Mesenchymal stem cell (in vitro differentiated cells and primary cell): ENCODE data around the gene PLPP2.

Source experiments
- DNase-seq: peaks from one replicate; pipeline ENCODE4 v3.0.0-alpha.2; 2013
- H2AFZ ChIP-seq: one replicate; pipeline ENCODE4 v1.6.1; 2013; ENCODE audit warnings: low read depth, mild to moderate bottlenecking, control low read depth, inconsistent platforms, low read length, moderate library complexity
- H2AK5ac ChIP-seq: 2 replicates; pipeline ENCODE4 v1.6.1; 2013; ENCODE audit warnings: low read length, moderate library complexity, mild to moderate bottlenecking, inconsistent platforms; ENCODE audit not compliant: severe bottlenecking
- H2BK120ac ChIP-seq: one replicate; pipeline ENCODE4 v1.6.1; 2013; ENCODE audit warnings: low read depth, mild to moderate bottlenecking, inconsistent platforms, low read length, moderate library complexity
- H2BK12ac ChIP-seq, 2 experiments: one replicate each; pipeline ENCODE4 v1.6.1; 2013; ENCODE audit warnings: inconsistent platforms in 2 of 2, low read length in 2 of 2, mild to moderate bottlenecking in 2 of 2, moderate library complexity in 2 of 2, control low read depth in 1 of 2
- H2BK15ac ChIP-seq: one replicate; pipeline ENCODE4 v1.6.1; 2013; ENCODE audit warnings: mild to moderate bottlenecking, low read depth, inconsistent platforms; ENCODE audit not compliant: poor library complexity, severe bottlenecking
- H2BK5ac ChIP-seq: 2 replicates; pipeline ENCODE4 v1.6.1; 2013; ENCODE audit warnings: low read depth, mild to moderate bottlenecking, low read length, control low read depth, inconsistent platforms; ENCODE audit not compliant: poor library complexity, severe bottlenecking
- H3K14ac ChIP-seq, 2 experiments: one replicate each; pipeline ENCODE4 v1.6.1; 2013; ENCODE audit warnings: inconsistent platforms in 2 of 2, low read length in 2 of 2, control low read depth in 1 of 2, mild to moderate bottlenecking in 1 of 2, moderate library complexity in 1 of 2
- H3K18ac ChIP-seq, 2 experiments: one replicate each; pipeline ENCODE4 v1.6.1; 2013; ENCODE audit warnings: inconsistent platforms in 2 of 2, low read length in 2 of 2, control low read depth in 1 of 2, low read depth in 1 of 2, mild to moderate bottlenecking in 1 of 2
- H3K23ac ChIP-seq, 2 experiments: one replicate each; pipeline ENCODE4 v1.6.1; 2013; ENCODE audit warnings: inconsistent platforms in 2 of 2, low read length in 2 of 2, mild to moderate bottlenecking in 2 of 2, moderate library complexity in 2 of 2, control low read depth in 1 of 2
- H3K27ac ChIP-seq: 2 replicates; pipeline ENCODE4 v1.5.1; 2013; ENCODE audit warnings: mild to moderate bottlenecking, moderate library complexity, low read length, control low read depth, inconsistent platforms; ENCODE audit not compliant: poor library complexity, severe bottlenecking
- H3K27me3 ChIP-seq, 2 experiments: 2 replicates each; pipeline versions ENCODE4 v1.6.1 to v1.7.0; 2013; ENCODE audit warnings: low read length in 2 of 2, mild to moderate bottlenecking in 2 of 2, moderate library complexity in 2 of 2, control low read depth in 1 of 2, inconsistent platforms in 1 of 2; ENCODE audit not compliant: control insufficient read depth in 1 of 2, insufficient read depth in 1 of 2
- H3K36me3 ChIP-seq, 2 experiments: 2 replicates each; pipeline versions ENCODE4 v1.6.1 to v1.7.0; 2013; ENCODE audit warnings: low read length in 2 of 2, control low read depth in 1 of 2, inconsistent platforms in 1 of 2, low read depth in 1 of 2, mild to moderate bottlenecking in 1 of 2; ENCODE audit not compliant: insufficient read depth in 2 of 2, control insufficient read depth in 1 of 2
- H3K4ac ChIP-seq, 2 experiments: one replicate each; pipeline ENCODE4 v1.6.1; 2013; ENCODE audit warnings: inconsistent platforms in 2 of 2, low read length in 2 of 2, mild to moderate bottlenecking in 2 of 2, moderate library complexity in 2 of 2, control low read depth in 1 of 2, low read depth in 1 of 2
- H3K4me1 ChIP-seq: 2 replicates; pipeline ENCODE4 v1.6.1; 2013; ENCODE audit warnings: low read depth, low read length, control low read depth; ENCODE audit not compliant: control insufficient read depth, insufficient read depth
- H3K4me2 ChIP-seq: 2 replicates; pipeline ENCODE4 v1.6.1; 2013; ENCODE audit warnings: low read length, mild to moderate bottlenecking, inconsistent platforms; ENCODE audit not compliant: poor library complexity, severe bottlenecking
- H3K4me3 ChIP-seq, 2 experiments: 2 replicates each; pipeline versions ENCODE4 v1.5.1 to v1.7.0; 2013; ENCODE audit warnings: low read length in 2 of 2, mild to moderate bottlenecking in 2 of 2, control low read depth in 1 of 2, low read depth in 1 of 2; ENCODE audit not compliant: insufficient read depth in 1 of 2
- H3K79me1 ChIP-seq: replicated peaks from 2 replicates; pipeline ENCODE4 v1.6.1; 2013; ENCODE audit warnings: mild to moderate bottlenecking, control low read depth, low read length, inconsistent platforms; ENCODE audit not compliant: poor library complexity, severe bottlenecking
- H3K9ac ChIP-seq: 2 replicates; pipeline ENCODE4 v1.7.0; 2013; ENCODE audit warnings: mild to moderate bottlenecking, low read length, moderate library complexity
- H3K9me3 ChIP-seq: 2 replicates; pipeline ENCODE4 v1.7.0; 2013; ENCODE audit warnings: mild to moderate bottlenecking, low read length; ENCODE audit not compliant: control insufficient read depth
- H4K8ac ChIP-seq: one replicate; pipeline ENCODE4 v1.6.1; 2013; ENCODE audit warnings: inconsistent platforms, mild to moderate bottlenecking, low read length, moderate library complexity
- H4K91ac ChIP-seq: one replicate; pipeline ENCODE4 v1.6.1; 2013; ENCODE audit warnings: mild to moderate bottlenecking, low read length, inconsistent platforms
- WGBS: methylation state at CpG from one replicate; pipeline ENCODE4 v1.1.7; 2013; ENCODE audit warnings: mixed read lengths; 5-methylcytosine and 5-hydroxymethylcytosine counted together

Gene PLPP2

GRCh38 chr19:322616-323015 lies 31.4 kb upstream of the PLPP2 start:
- H3K14ac ChIP-seq = no peak overlapping the region
- peaks cover 9% of the 10 kb centered on the region for H3K9me3 ChIP-seq
- H4K8ac ChIP-seq = peak overlapping the region; percentile 15
- peaks cover 40% of the 10 kb centered on the region for H3K79me1 ChIP-seq
- no peak overlapping the region for H2BK15ac ChIP-seq
- H3K36me3 ChIP-seq = peaks cover 79 to 83% of the 10 kb centered on the region in 2 experiments
- no peak overlapping the region for H2AFZ ChIP-seq
- no peak overlapping the region for H3K27ac ChIP-seq
- WGBS = 97% methylated on average over 13 of the region's 13 CpGs
- H2BK5ac ChIP-seq = no peak overlapping the region
- H3K18ac ChIP-seq = no peak overlapping the region
- H3K9ac ChIP-seq = no peak overlapping the region
- no peak overlapping the region for H4K91ac ChIP-seq
- H2BK12ac ChIP-seq = no peak overlapping the region
- H3K27me3 ChIP-seq = no peaks in the 10 kb centered on the region
- no peak overlapping the region for H2AK5ac ChIP-seq
- no peaks in the 10 kb centered on the region for H3K4me1 ChIP-seq
- H3K4me3 ChIP-seq = no peak overlapping the region
- H3K4me2 ChIP-seq = no peak overlapping the region
- no peak overlapping the region for H2BK120ac ChIP-seq
- H3K4ac ChIP-seq = no peak overlapping the region
- H3K23ac ChIP-seq = no peak overlapping the region
- DNase-seq = no peak

GRCh38 chr19:318509-318774 lies 27.2 kb upstream of the PLPP2 start:
- H3K23ac ChIP-seq = no peak overlapping the region
- H4K91ac ChIP-seq = no peak overlapping the region
- no peak overlapping the region for H4K8ac ChIP-seq
- H3K27ac ChIP-seq = no peak overlapping the region
- H3K18ac ChIP-seq = no peak overlapping the region
- H3K27me3 ChIP-seq = no peaks in the 10 kb centered on the region
- WGBS = 99% methylated on average over 5 of the region's 5 CpGs
- peaks cover 41% of the 10 kb centered on the region for H3K79me1 ChIP-seq
- no peak overlapping the region for H2BK5ac ChIP-seq
- no peak overlapping the region for H2BK120ac ChIP-seq
- H2BK12ac ChIP-seq = no peak overlapping the region
- no peaks in the 10 kb centered on the region for H3K4me1 ChIP-seq
- H2AFZ ChIP-seq = no peak overlapping the region
- peaks cover 7% of the 10 kb centered on the region for H3K9me3 ChIP-seq
- no peak overlapping the region for H3K4me2 ChIP-seq
- DNase-seq = no peak
- no peak overlapping the region for H3K14ac ChIP-seq
- H3K36me3 ChIP-seq = peaks cover 67 to 74% of the 10 kb centered on the region in 2 experiments
- no peak overlapping the region for H3K4me3 ChIP-seq
- H3K9ac ChIP-seq = no peak overlapping the region
- no peak overlapping the region for H2BK15ac ChIP-seq
- no peak overlapping the region for H2AK5ac ChIP-seq
- H3K4ac ChIP-seq = no peak overlapping the region

- Histone ChIP-seq H2BK5ac (no peak overlapping the region), H4K8ac (no peak overlapping the region), H2BK120ac (no peak overlapping the region), H4K91ac (no peak overlapping the region), H3K9me3 (peaks cover 7% of the 10 kb centered on the region), H3K23ac (no peak overlapping the region), H2BK15ac (no peak overlapping the region), H2AFZ (no peak overlapping the region), H3K4me3 (no peak overlapping the region), H3K4me2 (no peak overlapping the region), H3K27ac (no peak overlapping the region), H2BK12ac (no peak overlapping the region), H3K36me3 (peaks cover 67 to 70% of the 10 kb centered on the region in 2 experiments), H3K4me1 (no peaks in the 10 kb centered on the region), H3K14ac (no peak overlapping the region), H3K27me3 (no peaks in the 10 kb centered on the region), H3K9ac (no peak overlapping the region), H3K18ac (no peak overlapping the region), H3K79me1 (peaks cover 45% of the 10 kb centered on the region), H3K4ac (no peak overlapping the region), H2AK5ac (no peak overlapping the region)
- 94% methylated on average over 5 of the region's 10 CpGs for WGBS
- no peak for DNase-seq
Observed at GRCh38 chr19:317710-318508, 26.7 kb upstream of the PLPP2 start.

- no peak overlapping the region for H2AFZ ChIP-seq
- H3K9me3 ChIP-seq = peaks cover 4% of the 10 kb centered on the region
- peaks cover 62 to 70% of the 10 kb centered on the region in 2 experiments for H3K36me3 ChIP-seq
- no peak overlapping the region for H4K8ac ChIP-seq
- H3K23ac ChIP-seq = no peak overlapping the region
- H2BK15ac ChIP-seq = no peak overlapping the region
- peaks cover 52% of the 10 kb centered on the region for H3K79me1 ChIP-seq
- no peak overlapping the region for H3K18ac ChIP-seq
- no peak overlapping the region for H2BK120ac ChIP-seq
- no peak overlapping the region for H2BK5ac ChIP-seq
- H3K14ac ChIP-seq = no peak overlapping the region
- H3K4me3 ChIP-seq = no peak overlapping the region
- no peak overlapping the region for H2AK5ac ChIP-seq
- 96% methylated on average over 8 of the region's 8 CpGs for WGBS
- H3K27ac ChIP-seq = no peak overlapping the region
- no peak overlapping the region for H3K9ac ChIP-seq
- H2BK12ac ChIP-seq = no peak overlapping the region
- no peaks in the 10 kb centered on the region for H3K27me3 ChIP-seq
- H3K4me1 ChIP-seq = no peaks in the 10 kb centered on the region
- H4K91ac ChIP-seq = no peak overlapping the region
- H3K4ac ChIP-seq = no peak overlapping the region
- H3K4me2 ChIP-seq = no peak overlapping the region
- DNase-seq = no peak
Observed at GRCh38 chr19:315811-316210, 24.6 kb upstream of the PLPP2 start.
